Right lobe of liver (tissue), 6 donors: ENCODE measurements around the gene TCFL5. TPM values are rescaled to one million over a fixed set of nuclear protein-coding genes. Genes with fewer than 3 reads are reported as not detected.
A peak's percentile ranks its signal among the peaks of the same experiment; 100 is the strongest.

ENCODE experiments used
- ATAC-seq, 4 donors: fragments of 200-7000 bp; cut with Tn5 transposase; one replicate each; pipeline ENCODE4 v1.9.1; 2020; ENCODE audit warnings: mild to moderate bottlenecking in 4 of 4, moderate library complexity in 4 of 4
- DNase-seq, 3 donors: peaks; one replicate each; pipeline ENCODE4 v3.0.0-alpha.2; 2020
- H3K27ac ChIP-seq, 3 donors: fragments of 200-600 bp; one replicate each; pipeline ENCODE4 v1.8.0; 2022
- H3K27me3 ChIP-seq, 2 donors: fragments of 200-600 bp; one replicate each; pipeline ENCODE4 v1.8.0; 2022
- H3K36me3 ChIP-seq, 4 donors: fragments of 200-600 bp; sonication (generic) in 1 of 4; one replicate each; pipeline versions ENCODE4 v1.5.1 to v1.8.0; 2017 to 2022; ENCODE audit warnings: control low read depth in 1 of 4
- H3K4me1 ChIP-seq, 4 donors: fragments of 200-600 bp; sonication (generic) in 1 of 4; one replicate each; pipeline versions ENCODE4 v1.5.1 to v1.8.0; 2017 to 2022; ENCODE audit warnings: control low read depth in 1 of 4
- H3K4me3 ChIP-seq, 3 donors: fragments of 200-600 bp; one replicate each; pipeline ENCODE4 v1.8.0; 2022
- H3K9me3 ChIP-seq, 4 donors: fragments of 200-600 bp; sonication (generic) in 1 of 4; one replicate each; pipeline versions ENCODE4 v1.5.1 to v1.8.0; 2017 to 2022; ENCODE audit warnings: control low read depth in 1 of 4
- CTCF ChIP-seq, 4 donors: fragments of 200-600 bp in 3 of 4; fragments of 450-650 bp in 1 of 4; IDR thresholded peaks; one replicate each; pipeline versions ENCODE4 v1.5.1 to v1.8.0; 2016 to 2022; ENCODE audit warnings: antibody characterized with exemption in 4 of 4, mild to moderate bottlenecking in 2 of 4
- POLR2A ChIP-seq: fragments of 450-650 bp; IDR thresholded peaks from one replicate; pipeline ENCODE4 v1.6.1; 2017; ENCODE audit warnings: antibody characterized with exemption, mild to moderate bottlenecking
- WGBS: methylation state at CpG from one replicate; pipeline ENCODE4 v1.1.6; 2018; ENCODE audit warnings: low coverage, low lambda C conversion rate; ENCODE audit not compliant: insufficient coverage; ENCODE audit errors: missing lambda C conversion rate; 5-methylcytosine and 5-hydroxymethylcytosine counted together
- intact Hi-C, 2 donors: fragments of 100-400 bp; cut with DNase I; formaldehyde crosslinking; loops; one replicate each; pipeline versions ENCODE4 v1.11.2 to v1.14.1; 2022
- total RNA-seq, 6 experiments: library from RNA; depleted of rRNA in 2 of 6; stranded (reverse); fragments of >200 nt in 2 of 6; fragmentation: NEBNext Ultra II Directional in 3 of 6; extraction: Animal tissue kit (Norgen Biotek cat#: 25700) in 3 of 6; gene quantifications; one replicate each; pipeline versions ENCODE4 v1.1.0 to v1.2.4, GENCODE V29; 2016 to 2023
- donor health status: DM: no; HTN: yes; CAD: no.
- donor health status: DM: no; HTN: no; CAD: no.
- donor health status: DM: no; HTN: no; CAD: no.
- donor health status: DM: no; HTN: yes; CAD: no.
- donor health status: DM: no; HTN: yes; CAD: no.

Gene TCFL5
- total RNA-seq, 6 experiments from 2014 or later = 2.9 to 5.1 (median 3.9) TPM

GRCh38 chr20:62841705-62842212 lies 19.9 kb downstream of the TCFL5 start:
- H3K27me3 ChIP-seq = no peaks in the 10 kb centered on the region
- no peaks in the 10 kb centered on the region for H3K9me3 ChIP-seq
- intact Hi-C loops = no loop called here
- no peak overlapping the region for H3K27ac ChIP-seq
- no peak for TF ChIP-seq CTCF (IDR thresholded peaks at IDR 0.05)
- no peak for TF ChIP-seq POLR2A
- WGBS = 85% methylated on average over 16 of the region's 16 CpGs
- H3K36me3 ChIP-seq = no peaks in the 10 kb centered on the region
- no peak for DNase-seq
- H3K4me3 ChIP-seq = no peak overlapping the region
- no peak for ATAC-seq
- H3K4me1 ChIP-seq = peaks cover 0 to 12% (median 0%) of the 10 kb centered on the region in 4 donors

GRCh38 chr20:62840244-62841197 lies 21.1 kb downstream of the TCFL5 start:
- no peak for DNase-seq
- Histone ChIP-seq H3K9me3 (no peaks in the 10 kb centered on the region), H3K4me1 (peaks cover 0 to 12% (median 0%) of the 10 kb centered on the region in 4 donors), H3K36me3 (no peaks in the 10 kb centered on the region), H3K27me3 (no peaks in the 10 kb centered on the region), H3K27ac (no peak overlapping the region), H3K4me3 (no peak overlapping the region)
- ATAC-seq = no peak
- 82% methylated on average over 21 of the region's 45 CpGs for WGBS
- intact Hi-C loops = no loop called here
- TF ChIP-seq CTCF (IDR thresholded peaks at IDR 0.05) = no peak
- TF ChIP-seq POLR2A = no peak

- DNase-seq = no peak
- ATAC-seq = no peak
- no peak overlapping the region for H3K4me3 ChIP-seq
- no peak overlapping the region for H3K27ac ChIP-seq
- no peaks in the 10 kb centered on the region for H3K36me3 ChIP-seq
- no peaks in the 10 kb centered on the region for H3K27me3 ChIP-seq
- TF ChIP-seq CTCF (IDR thresholded peaks at IDR 0.05) = no peak
- TF ChIP-seq POLR2A = no peak
- 53% methylated on average over 9 of the region's 11 CpGs for WGBS
- intact Hi-C loops = no loop called here
- H3K4me1 ChIP-seq = peaks cover 0 to 12% (median 0%) of the 10 kb centered on the region in 4 donors
- H3K9me3 ChIP-seq = no peaks in the 10 kb centered on the region
Measured at GRCh38 chr20:62839816-62840215, 21.8 kb downstream of the TCFL5 start.

GRCh38 chr20:62839261-62839660 lies 22.4 kb downstream of the TCFL5 start:
- TF ChIP-seq CTCF (IDR thresholded peaks at IDR 0.05) = no peak
- no peak for TF ChIP-seq POLR2A
- Histone ChIP-seq H3K27me3 (no peaks in the 10 kb centered on the region), H3K4me3 (no peak overlapping the region), H3K4me1 (peaks cover 0 to 12% (median 0%) of the 10 kb centered on the region in 4 donors), H3K9me3 (no peaks in the 10 kb centered on the region), H3K27ac (peak overlapping the region in 1 of 3 donors; percentile 84), H3K36me3 (no peaks in the 10 kb centered on the region)
- no peak for DNase-seq
- 82% methylated on average over 7 of the region's 8 CpGs for WGBS
- no peak for ATAC-seq
- intact Hi-C loops = no loop called here
